Ovary (tissue), 9 donors: ENCODE data around the gene SERPINA5. TPM values are rescaled to one million over a fixed set of nuclear protein-coding genes. Genes with fewer than 3 reads are reported as not detected.
A peak's percentile ranks its signal among the peaks of the same experiment; 100 is the strongest.

Source experiments
- DNase-seq, 5 donors: peaks; one replicate each; pipeline ENCODE4 v3.0.0-alpha.2; 2019 to 2020
- H3K27ac ChIP-seq, 2 donors: fragments of 200-600 bp; one replicate each; pipeline versions ENCODE4 v1.5.1 to v1.8.0; 2019 to 2022
- H3K27me3 ChIP-seq: fragments of 200-600 bp; one replicate; pipeline ENCODE4 v1.8.0; 2022
- H3K36me3 ChIP-seq: fragments of 200-600 bp; sonication (generic); one replicate; pipeline ENCODE4 v1.5.1; 2019
- H3K4me1 ChIP-seq: one replicate; pipeline ENCODE4 v1.8.1; 2013; ENCODE audit warnings: mild to moderate bottlenecking, moderate library complexity; ENCODE audit not compliant: insufficient read depth
- H3K4me3 ChIP-seq: fragments of 200-600 bp; sonication (generic); one replicate; pipeline ENCODE4 v1.5.1; 2017
- H3K9me3 ChIP-seq, 2 donors: fragments of 200-600 bp in 1 of 2; sonication (generic) in 1 of 2; one replicate each; pipeline versions ENCODE4 v1.5.1 to v1.8.1; 2013 to 2019; ENCODE audit warnings: mild to moderate bottlenecking in 1 of 2, moderate library complexity in 1 of 2
- EP300 ChIP-seq: sonication (generic); formaldehyde crosslinking; IDR thresholded peaks from one replicate; pipeline ENCODE4 v1.6.1; 2017; ENCODE audit warnings: antibody characterized with exemption
- POLR2A ChIP-seq: fragments of 450-650 bp; IDR thresholded peaks from one replicate; pipeline ENCODE4 v1.6.1; 2017; ENCODE audit warnings: antibody characterized with exemption, mild to moderate bottlenecking, moderate library complexity
- WGBS, 3 donors: extraction: QIAGEN DNeasy Blood & Tissue Kit in 1 of 3; methylation state at CpG; one replicate each; pipeline versions ENCODE4 v1.1.5 to v1.1.7; 2013 to 2017; 5-methylcytosine and 5-hydroxymethylcytosine counted together
- intact Hi-C, 4 donors: fragments of 100-400 bp; cut with DNase I; formaldehyde crosslinking; loops; one replicate each; pipeline versions ENCODE4 v1.11.0 to v1.15.1; 2022 to 2023
- polyA plus RNA-seq, 2 donors: library from polyadenylated mRNA; stranded (reverse); fragments of 200-250 nt in 1 of 2; fragments of 350-450 nt in 1 of 2; fragmentation: Illumina TruSeq in 1 of 2; extraction: RNeasy Lipid Tissue Mini Kit (QIAGEN cat#74804) in 1 of 2; gene quantifications; one replicate each; pipeline ENCODE4 v1.2.3, GENCODE V29; 2013 to 2014
- total RNA-seq, 7 donors: library from RNA; depleted of rRNA in 2 of 7; stranded (reverse); fragments of >200 nt in 2 of 7; fragmentation: NEBNext Ultra II Directional in 3 of 7; extraction: Animal tissue kit (Norgen Biotek cat#: 25700) in 3 of 7; gene quantifications; one replicate each; pipeline versions ENCODE4 v1.1.0 to v1.2.4, GENCODE V29; 2016 to 2023
- TF ChIP-seq, protein P1 (sequence below), 3 donors: fragments of 450-650 bp in 2 of 3; fragments of 200-600 bp in 1 of 3; IDR thresholded peaks; one replicate each; pipeline versions ENCODE4 v1.5.1 to v1.8.0; 2016 to 2022; ENCODE audit warnings: antibody characterized with exemption in 3 of 3, mild to moderate bottlenecking in 1 of 3
- donor health status: DM: no; HTN: no; CAD: no; lungs with moderate emphysema.
- donor health status: DM: no; HTN: no; CAD: no.
- donor health status: Bipolar disorder and iron deficiency.
- donor health status: DM: yes; HTN: yes; CAD: no.
- donor health status: DM: no; HTN: no; CAD: no.
- donor health status: DM: yes; HTN: yes; CAD: no.

Gene SERPINA5
- total and polyA plus RNA-seq, 9 donors = 8.3 to 66.2 (median 23.8) TPM

DNA sequence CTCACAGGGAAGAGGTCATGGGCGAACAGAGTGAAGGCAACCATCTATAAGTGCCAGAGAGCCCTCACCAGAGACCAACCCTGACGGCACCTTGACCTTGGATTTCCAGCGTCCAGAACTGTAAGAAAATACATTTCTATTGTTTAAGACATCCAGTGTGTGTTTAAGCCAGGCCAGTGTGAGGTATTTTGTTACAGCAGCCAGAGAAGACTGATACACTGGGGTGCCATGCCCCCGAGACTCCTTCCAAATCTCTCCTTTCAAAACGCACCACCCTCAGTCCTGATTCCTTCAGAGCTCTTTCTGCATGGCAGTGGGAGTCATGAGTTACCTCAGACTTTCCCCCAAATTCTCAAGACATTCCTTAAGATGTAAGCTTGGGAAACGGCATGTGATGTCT lies 2.5 kb upstream of the SERPINA5 start:
- TF ChIP-seq EP300 (no peak), POLR2A (no peak)
- TF ChIP-seq, protein P1, sequence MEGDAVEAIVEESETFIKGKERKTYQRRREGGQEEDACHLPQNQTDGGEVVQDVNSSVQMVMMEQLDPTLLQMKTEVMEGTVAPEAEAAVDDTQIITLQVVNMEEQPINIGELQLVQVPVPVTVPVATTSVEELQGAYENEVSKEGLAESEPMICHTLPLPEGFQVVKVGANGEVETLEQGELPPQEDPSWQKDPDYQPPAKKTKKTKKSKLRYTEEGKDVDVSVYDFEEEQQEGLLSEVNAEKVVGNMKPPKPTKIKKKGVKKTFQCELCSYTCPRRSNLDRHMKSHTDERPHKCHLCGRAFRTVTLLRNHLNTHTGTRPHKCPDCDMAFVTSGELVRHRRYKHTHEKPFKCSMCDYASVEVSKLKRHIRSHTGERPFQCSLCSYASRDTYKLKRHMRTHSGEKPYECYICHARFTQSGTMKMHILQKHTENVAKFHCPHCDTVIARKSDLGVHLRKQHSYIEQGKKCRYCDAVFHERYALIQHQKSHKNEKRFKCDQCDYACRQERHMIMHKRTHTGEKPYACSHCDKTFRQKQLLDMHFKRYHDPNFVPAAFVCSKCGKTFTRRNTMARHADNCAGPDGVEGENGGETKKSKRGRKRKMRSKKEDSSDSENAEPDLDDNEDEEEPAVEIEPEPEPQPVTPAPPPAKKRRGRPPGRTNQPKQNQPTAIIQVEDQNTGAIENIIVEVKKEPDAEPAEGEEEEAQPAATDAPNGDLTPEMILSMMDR (IDR thresholded peaks at IDR 0.05) = no peak
- H3K27ac ChIP-seq = no peak overlapping the region
- H3K4me1 ChIP-seq = peaks cover 17% of the 10 kb centered on the region
- H3K36me3 ChIP-seq = no peaks in the 10 kb centered on the region
- no peak overlapping the region for H3K4me3 ChIP-seq
- no peaks in the 10 kb centered on the region for H3K9me3 ChIP-seq
- H3K27me3 ChIP-seq = no peaks in the 10 kb centered on the region
- DNase-seq = no peak
- intact Hi-C loops = no loop called here
- WGBS, 3 donors = 79 to 87% (median 85%) methylated on average over 6 of the region's 6 CpGs

DNA sequence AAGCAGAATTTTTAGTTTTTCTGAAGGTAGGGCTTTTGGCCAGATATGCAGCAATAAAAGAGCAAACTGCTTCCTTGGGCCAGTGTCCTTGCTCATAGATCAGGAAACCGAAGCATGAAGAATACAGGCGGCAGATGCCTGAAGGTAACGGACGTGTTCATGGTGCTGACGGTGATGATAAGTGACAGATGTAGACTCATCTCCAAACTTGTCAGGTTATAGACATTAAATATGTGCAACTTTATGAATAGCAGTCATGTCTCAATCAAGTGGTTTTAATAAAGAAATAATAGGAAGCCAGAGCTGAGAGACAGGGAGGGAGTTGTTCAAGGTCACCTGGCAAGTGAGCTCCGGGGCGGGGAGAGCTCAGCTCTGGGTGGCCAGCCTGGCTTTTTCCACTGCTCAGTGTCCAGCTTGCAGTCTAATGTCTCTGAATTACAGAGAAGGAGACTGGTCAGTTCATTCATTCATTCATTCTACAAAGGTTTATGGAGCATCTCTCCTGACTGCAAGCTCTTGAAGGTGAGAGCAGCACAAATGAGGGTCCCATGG lies 1.0 kb downstream of the SERPINA5 start:
- Histone ChIP-seq H3K27me3 (no peaks in the 10 kb centered on the region), H3K4me3 (no peak overlapping the region), H3K27ac (peak overlapping the region in 1 of 2 donors; percentile 76), H3K4me1 (peaks cover 22% of the 10 kb centered on the region), H3K36me3 (no peaks in the 10 kb centered on the region), H3K9me3 (no peaks in the 10 kb centered on the region)
- peak; percentile 68 to 81 (median 75) for DNase-seq
- TF ChIP-seq, protein P1 (IDR thresholded peaks at IDR 0.05) = no peak
- TF ChIP-seq EP300 = no peak
- TF ChIP-seq POLR2A = no peak
- WGBS, 3 donors = 6 to 20% (median 11%) methylated on average over 7 of the region's 7 CpGs
- intact Hi-C loops = no loop called here

DNA sequence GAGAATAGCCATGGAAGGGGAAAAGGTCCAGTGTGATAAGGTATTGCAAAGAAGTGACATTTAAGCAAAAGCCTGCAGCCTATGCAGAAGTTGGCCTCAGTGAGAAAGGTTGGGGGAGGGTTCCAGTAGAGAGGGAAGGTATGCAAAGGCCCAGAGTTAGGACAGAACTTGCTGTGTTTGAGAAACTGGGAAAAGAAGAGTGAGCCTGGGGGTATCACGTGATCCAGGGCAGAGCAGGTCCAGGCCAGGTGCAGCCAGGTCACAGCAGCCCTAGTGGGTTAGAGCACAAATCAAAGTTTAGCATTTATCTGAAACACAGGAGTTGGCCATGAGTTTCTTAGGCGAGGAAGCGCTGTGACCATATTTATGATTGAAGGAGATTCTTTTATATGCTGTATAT lies 1.6 kb downstream of the SERPINA5 start:
- peak overlapping the region in 1 of 2 donors; percentile 76 for H3K27ac ChIP-seq
- no peaks in the 10 kb centered on the region for H3K36me3 ChIP-seq
- H3K4me3 ChIP-seq = no peak overlapping the region
- H3K9me3 ChIP-seq = no peaks in the 10 kb centered on the region
- intact Hi-C loops = no loop called here
- peaks cover 22% of the 10 kb centered on the region for H3K4me1 ChIP-seq
- no peaks in the 10 kb centered on the region for H3K27me3 ChIP-seq
- 61 to 83% (median 75%) methylated on average over 3 of the region's 3 CpGs for WGBS, 3 donors
- DNase-seq = no peak
- TF ChIP-seq EP300 (no peak), POLR2A (no peak)
- TF ChIP-seq, protein P1 (IDR thresholded peaks at IDR 0.05) = no peak

DNA sequence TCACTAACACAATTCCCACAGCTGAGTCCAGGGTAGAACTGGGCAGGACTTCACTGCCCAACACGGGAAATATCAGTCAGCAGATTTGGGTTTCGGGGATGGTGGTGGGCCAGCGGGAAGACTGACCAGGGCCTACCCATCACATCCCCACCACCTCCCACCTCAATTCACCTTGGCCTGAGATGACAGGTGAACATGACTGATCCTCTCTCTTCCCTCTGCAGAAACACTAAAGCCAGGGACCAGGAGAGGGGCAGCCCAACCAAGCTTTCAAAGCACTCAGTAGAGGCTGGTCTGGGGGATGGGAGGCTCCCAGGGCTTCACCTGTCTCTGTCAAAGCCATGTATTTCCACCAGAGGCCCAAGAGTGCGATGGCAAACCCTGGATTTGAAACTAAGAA lies 2.3 kb downstream of the SERPINA5 start:
- Histone ChIP-seq H3K4me3 (no peak overlapping the region), H3K27ac (peak overlapping the region in 1 of 2 donors; percentile 76), H3K27me3 (no peaks in the 10 kb centered on the region), H3K36me3 (no peaks in the 10 kb centered on the region), H3K9me3 (no peaks in the 10 kb centered on the region), H3K4me1 (peaks cover 27% of the 10 kb centered on the region)
- intact Hi-C loops = no loop called here
- no peak for DNase-seq
- 88 to 98% (median 96%) methylated on average over 4 of the region's 4 CpGs for WGBS, 3 donors
- TF ChIP-seq POLR2A (no peak), EP300 (no peak)
- TF ChIP-seq, protein P1 (IDR thresholded peaks at IDR 0.05) = no peak
